ENCODE results near the gene PRMT1. TPM values are rescaled to one million over a fixed set of nuclear protein-coding genes. Genes with fewer than 3 reads are reported as not detected.

PRMT1 gene
- total RNA-seq, 4 donors from 2014 or later: 102 to 117 (median 108) TPM

DNA sequence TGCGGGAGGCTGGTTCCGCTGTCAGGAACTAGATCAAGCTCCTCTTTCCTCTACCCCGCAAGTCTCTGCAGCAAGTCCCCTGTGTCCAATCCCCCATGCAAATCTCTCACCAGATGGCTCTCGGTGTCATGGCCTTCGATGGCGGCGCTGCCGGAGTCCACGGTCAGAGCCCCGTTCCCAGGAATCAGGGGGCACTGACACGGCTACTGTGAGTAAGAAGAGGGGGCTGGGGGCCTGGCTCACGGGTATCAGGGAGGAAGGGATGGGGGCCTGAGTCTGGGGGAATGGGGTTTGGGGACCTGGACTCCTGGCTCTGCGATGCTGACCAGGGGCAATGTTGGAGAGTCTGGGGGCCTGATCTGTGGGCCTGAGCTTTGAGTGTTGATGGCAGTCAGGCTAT is 31.1 kb upstream of the PRMT1 start:
- no peak for TF ChIP-seq POLR2A (IDR thresholded peaks at IDR 0.05)
- TF ChIP-seq, protein P1, sequence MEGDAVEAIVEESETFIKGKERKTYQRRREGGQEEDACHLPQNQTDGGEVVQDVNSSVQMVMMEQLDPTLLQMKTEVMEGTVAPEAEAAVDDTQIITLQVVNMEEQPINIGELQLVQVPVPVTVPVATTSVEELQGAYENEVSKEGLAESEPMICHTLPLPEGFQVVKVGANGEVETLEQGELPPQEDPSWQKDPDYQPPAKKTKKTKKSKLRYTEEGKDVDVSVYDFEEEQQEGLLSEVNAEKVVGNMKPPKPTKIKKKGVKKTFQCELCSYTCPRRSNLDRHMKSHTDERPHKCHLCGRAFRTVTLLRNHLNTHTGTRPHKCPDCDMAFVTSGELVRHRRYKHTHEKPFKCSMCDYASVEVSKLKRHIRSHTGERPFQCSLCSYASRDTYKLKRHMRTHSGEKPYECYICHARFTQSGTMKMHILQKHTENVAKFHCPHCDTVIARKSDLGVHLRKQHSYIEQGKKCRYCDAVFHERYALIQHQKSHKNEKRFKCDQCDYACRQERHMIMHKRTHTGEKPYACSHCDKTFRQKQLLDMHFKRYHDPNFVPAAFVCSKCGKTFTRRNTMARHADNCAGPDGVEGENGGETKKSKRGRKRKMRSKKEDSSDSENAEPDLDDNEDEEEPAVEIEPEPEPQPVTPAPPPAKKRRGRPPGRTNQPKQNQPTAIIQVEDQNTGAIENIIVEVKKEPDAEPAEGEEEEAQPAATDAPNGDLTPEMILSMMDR (IDR thresholded peaks at IDR 0.05): no peak
- H3K4me3 ChIP-seq (ENCODE audit: low read depth, poor library complexity, severe bottlenecking): no peak overlapping the region
- intact Hi-C loops (cut with DNase I; ENCODE audit: low total_unique reads): no loop called here
- no peak for DNase-seq (ENCODE audit: low spot score in 2 of 2)
- WGBS, 2 donors: 87 to 92% methylated on average over 13 of the region's 13 CpGs

DNA sequence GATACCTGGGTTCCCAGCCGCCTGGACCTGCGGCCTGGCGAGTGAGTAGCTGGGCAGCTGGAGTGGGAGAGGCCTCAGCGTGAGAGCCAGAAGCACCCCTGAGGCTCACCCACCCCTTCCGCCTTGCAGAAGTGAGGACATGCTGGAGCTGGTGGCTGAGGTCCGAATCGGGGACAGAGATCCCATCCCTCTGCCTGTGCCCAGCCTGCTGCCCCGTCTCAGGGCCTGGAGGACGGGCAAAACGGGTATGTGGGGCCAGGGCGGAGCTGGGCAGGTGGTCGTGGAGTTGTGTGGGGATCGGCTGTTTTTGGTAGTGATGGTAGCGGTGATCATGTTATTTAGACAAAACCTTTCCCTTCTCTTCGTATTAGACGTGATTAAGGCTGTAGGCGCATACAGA is 30.5 kb upstream of the PRMT1 start:
- DNase-seq (ENCODE audit: low spot score in 2 of 2): no peak
- WGBS, 2 donors: 87% methylated on average over 17 of the region's 17 CpGs
- no peak for TF ChIP-seq POLR2A (IDR thresholded peaks at IDR 0.05)
- TF ChIP-seq, protein P1 (IDR thresholded peaks at IDR 0.05): no peak

DNA sequence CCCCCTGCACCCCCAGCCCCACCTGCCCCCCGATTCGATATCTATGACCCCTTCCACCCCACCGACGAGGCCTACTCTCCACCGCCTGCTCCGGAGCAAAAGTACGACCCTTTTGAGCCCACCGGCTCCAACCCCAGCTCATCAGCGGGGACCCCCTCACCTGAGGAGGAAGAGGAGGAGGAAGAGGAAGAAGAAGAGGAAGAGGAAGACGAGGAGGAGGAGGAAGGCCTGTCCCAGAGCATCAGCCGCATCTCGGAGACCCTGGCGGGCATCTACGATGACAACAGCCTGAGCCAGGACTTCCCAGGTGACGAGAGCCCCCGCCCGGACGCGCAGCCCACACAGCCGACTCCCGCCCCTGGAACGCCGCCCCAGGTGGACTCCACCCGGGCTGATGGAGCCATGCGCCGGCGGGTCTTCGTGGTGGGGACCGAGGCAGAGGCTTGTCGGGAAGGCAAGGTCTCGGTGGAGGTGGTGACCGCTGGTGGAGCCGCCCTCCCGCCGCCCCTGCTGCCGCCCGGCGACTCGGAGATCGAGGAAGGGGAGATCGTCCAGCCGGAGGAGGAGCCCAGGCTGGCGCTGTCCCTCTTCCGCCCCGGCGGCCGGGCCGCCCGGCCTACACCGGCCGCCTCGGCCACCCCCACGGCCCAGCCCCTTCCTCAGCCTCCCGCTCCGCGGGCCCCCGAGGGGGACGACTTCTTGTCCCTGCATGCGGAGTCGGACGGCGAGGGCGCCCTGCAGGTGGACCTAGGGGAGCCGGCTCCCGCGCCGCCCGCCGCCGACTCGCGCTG is 25.8 kb upstream of the PRMT1 start:
- H3K4me3 ChIP-seq (ENCODE audit: low read depth, poor library complexity, severe bottlenecking): no peak overlapping the region
- intact Hi-C loops (cut with DNase I; ENCODE audit: low total_unique reads): no loop called here
- TF ChIP-seq POLR2A (IDR thresholded peaks at IDR 0.05): no peak
- TF ChIP-seq, protein P1 (IDR thresholded peaks at IDR 0.05): no peak
- WGBS, 2 donors: 95 to 96% methylated on average over 60 to 69 of the region's 72 CpGs
- DNase-seq (ENCODE audit: low spot score in 2 of 2): no peak

More for the DNA sequence above, 30.5 kb upstream of the PRMT1 start:
- intact Hi-C loops (cut with DNase I; ENCODE audit: low total_unique reads): no loop called here
- no peak overlapping the region for H3K4me3 ChIP-seq (ENCODE audit: low read depth, poor library complexity, severe bottlenecking)

DNA sequence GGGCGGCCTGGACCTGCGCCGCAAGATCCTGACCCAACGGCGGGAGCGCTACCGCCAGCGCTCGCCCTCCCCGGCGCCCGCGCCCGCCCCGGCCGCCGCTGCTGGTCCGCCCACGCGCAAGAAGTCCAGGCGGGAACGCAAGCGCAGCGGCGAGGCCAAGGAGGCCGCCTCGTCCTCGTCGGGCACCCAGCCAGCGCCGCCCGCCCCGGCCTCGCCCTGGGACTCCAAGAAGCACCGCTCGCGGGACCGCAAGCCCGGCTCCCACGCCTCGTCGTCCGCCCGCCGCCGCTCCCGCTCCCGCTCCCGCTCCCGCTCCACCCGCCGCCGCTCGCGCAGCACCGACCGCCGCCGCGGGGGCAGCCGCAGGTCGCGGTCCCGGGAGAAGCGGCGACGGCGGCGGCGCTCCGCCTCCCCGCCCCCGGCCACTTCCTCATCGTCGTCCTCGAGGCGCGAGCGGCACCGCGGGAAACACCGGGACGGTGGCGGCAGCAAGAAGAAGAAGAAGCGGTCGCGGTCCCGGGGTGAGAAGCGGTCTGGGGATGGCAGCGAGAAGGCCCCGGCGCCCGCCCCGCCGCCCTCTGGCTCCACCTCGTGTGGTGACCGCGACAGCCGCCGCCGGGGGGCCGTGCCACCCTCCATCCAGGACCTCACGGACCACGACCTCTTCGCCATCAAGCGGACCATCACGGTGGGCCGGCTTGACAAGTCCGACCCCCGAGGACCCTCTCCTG is 25.1 kb upstream of the PRMT1 start:
- no peak for DNase-seq (ENCODE audit: low spot score in 2 of 2)
- 97% methylated on average over 108 to 110 of the region's 110 CpGs for WGBS, 2 donors
- intact Hi-C loops (cut with DNase I; ENCODE audit: low total_unique reads): no loop called here
- no peak for TF ChIP-seq POLR2A (IDR thresholded peaks at IDR 0.05)
- TF ChIP-seq, protein P1 (IDR thresholded peaks at IDR 0.05): no peak
- H3K4me3 ChIP-seq (ENCODE audit: low read depth, poor library complexity, severe bottlenecking): no peak overlapping the region

DNA sequence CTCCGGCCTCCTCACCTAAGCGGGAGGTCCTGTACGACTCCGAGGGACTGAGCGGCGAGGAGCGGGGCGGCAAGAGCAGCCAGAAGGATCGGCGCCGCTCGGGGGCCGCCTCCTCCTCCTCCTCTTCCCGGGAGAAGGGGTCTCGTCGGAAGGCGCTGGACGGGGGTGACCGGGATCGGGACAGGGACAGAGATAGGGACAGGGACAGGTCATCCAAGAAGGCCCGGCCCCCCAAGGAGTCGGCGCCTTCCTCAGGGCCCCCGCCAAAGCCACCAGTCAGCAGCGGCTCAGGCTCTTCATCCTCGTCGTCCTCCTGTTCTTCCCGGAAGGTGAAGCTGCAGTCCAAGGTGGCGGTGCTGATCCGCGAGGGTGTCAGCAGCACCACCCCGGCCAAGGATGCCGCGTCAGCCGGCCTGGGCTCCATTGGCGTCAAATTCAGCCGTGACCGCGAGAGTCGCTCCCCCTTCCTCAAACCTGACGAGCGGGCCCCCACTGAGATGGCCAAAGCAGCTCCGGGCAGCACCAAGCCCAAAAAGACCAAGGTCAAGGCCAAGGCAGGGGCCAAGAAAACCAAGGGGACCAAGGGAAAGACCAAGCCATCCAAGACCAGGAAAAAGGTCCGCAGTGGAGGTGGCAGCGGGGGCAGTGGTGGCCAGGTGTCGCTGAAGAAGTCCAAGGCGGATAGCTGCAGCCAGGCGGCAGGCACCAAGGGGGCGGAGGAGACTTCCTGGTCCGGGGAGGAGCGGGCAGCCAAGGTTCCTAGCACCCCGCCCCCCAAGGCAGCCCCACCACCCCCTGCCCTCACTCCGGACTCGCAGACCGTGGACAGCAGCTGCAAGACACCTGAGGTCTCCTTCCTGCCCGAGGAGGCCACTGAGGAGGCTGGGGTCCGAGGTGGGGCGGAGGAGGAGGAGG is 24.3 kb upstream of the PRMT1 start:
- WGBS, 2 donors: 94% methylated on average over 54 to 58 of the region's 58 CpGs
- TF ChIP-seq POLR2A (IDR thresholded peaks at IDR 0.05): no peak
- TF ChIP-seq, protein P1 (IDR thresholded peaks at IDR 0.05): no peak
- no peak for DNase-seq (ENCODE audit: low spot score in 2 of 2)
- intact Hi-C loops (cut with DNase I; ENCODE audit: low total_unique reads): no loop called here
- H3K4me3 ChIP-seq (ENCODE audit: low read depth, poor library complexity, severe bottlenecking): no peak overlapping the region

All from lower leg skin (tissue), 4 donors.